HG02943 (cell line): ENCODE results near the gene HNRNPH2.

ENCODE experiments used
- ATAC-seq: cut with Tn5 transposase; IDR thresholded peaks from one replicate; pipeline ENCODE4 v1.9.1; 2021; ENCODE audit warnings: mild to moderate bottlenecking, low read depth, moderate library complexity; ENCODE audit not compliant: unreplicated experiment

HNRNPH2 gene

DNA sequence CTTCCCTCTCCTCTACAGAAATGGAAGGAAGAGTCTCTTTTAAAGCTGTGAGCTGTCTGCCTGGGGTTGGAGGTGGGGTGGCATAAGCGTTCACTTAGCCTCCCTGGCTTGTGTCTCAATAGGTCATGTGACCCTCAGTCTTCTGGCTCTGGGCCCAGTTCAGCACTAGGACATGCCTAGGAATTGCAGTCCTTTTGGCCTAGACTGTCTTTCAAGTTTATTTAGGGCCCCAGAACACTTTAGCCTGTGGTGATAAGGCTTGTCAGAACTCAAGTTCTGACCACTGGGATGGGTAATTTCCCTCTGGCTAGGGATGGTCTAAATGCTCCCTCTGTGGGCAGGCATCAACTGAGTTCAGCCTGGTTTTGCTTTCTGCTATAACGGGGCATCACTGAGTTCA lies 42.9 kb downstream of the HNRNPH2 start:
- no peak for ATAC-seq

GRCh38 chrX:101452056-101452455 lies 44.0 kb downstream of the HNRNPH2 start:
- ATAC-seq = no peak

DNA sequence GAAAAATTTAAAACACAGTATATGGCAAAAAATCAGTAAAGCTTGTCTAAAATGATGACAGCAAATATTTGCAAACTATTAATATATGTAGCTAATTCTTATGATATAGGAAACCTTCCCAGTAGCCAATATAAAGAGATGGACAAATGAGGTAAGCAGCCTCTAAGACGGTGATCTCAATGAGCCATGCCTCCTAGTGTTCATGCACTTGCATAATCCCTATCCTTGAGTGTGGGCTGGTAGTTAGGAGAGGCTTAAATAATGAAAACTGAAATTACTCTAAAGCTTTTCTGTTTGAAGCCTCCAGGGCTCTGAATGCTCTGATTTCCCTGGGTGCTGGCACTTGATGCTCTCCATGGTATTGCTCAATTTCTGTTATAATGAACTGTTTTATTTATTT lies 52.6 kb downstream of the HNRNPH2 start:
- no peak for ATAC-seq

GRCh38 chrX:101462892-101463291 lies 54.9 kb downstream of the HNRNPH2 start:
- ATAC-seq = no peak
